ENCODE measurements around the gene ZNF831. TPM values are rescaled to one million over a fixed set of nuclear protein-coding genes. Genes with fewer than 3 reads are reported as not detected.

The ZNF831 gene
- total RNA-seq, 1 donor from 2014 or later = 0.20 TPM

GRCh38 chr20:59141818-59142581 is 21.6 kb upstream of the ZNF831 start:
- DNase-seq = no peak

DNA sequence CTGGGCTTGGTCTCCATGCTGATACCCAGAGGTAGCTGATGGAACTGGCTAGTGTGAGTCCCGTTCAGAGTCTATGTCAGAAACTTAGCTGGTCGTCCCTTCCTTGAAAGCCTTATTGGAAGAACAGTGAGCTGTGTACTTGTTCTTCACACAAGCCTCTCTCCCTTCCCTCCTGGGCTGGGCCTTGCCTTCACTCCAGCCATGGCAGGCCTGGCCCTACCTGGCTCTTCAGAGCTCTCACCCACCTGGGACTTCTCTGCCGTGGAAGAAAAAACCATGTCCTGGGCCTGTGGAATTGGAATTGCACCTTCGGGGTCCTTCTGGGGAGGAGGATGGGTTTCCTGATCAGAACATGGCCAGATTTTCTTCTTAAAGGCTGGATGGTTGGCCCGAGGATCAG is 20.3 kb upstream of the ZNF831 start:
- no peak for DNase-seq

DNA sequence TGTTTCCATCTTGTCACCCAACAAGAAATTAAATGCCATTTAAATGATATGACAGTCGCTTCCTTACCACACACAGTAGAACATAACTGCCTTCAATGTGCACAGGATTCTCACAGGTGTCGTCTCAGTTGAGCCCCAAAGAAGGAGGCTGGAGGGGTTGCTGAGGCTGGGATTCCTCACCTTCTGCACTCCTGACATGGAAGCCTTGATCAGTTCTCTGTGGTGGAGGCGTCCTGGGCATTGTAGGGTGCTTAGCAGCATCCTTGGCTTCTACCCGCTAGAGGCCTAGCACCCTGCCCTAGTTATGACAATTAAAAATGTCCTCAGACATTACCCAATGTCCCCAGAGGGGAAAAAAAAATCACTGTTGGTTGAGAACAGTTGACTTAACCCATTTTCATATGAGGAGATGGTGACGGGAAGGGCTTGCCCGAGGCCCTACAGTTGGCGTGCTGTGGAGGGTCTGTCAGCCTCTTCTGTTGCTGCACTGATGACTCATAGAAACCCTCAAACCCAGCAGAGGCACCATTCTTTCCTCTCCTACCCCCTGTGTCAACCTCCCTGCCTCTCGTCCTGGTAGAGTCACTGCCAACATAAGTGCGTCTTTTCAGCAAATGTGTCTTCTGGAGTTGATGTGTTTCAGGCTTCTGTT is 19.3 kb upstream of the ZNF831 start:
- no peak for DNase-seq

GRCh38 chr20:59144831-59145196 is 18.8 kb upstream of the ZNF831 start:
- DNase-seq = no peak

GRCh38 chr20:59145247-59145923 is 18.2 kb upstream of the ZNF831 start:
- no peak for DNase-seq

GRCh38 chr20:59145924-59146779 is 17.5 kb upstream of the ZNF831 start:
- no peak for DNase-seq

- DNase-seq = peak; percentile 55
Measured at GRCh38 chr20:59146780-59147565, 16.6 kb upstream of the ZNF831 start.

DNA sequence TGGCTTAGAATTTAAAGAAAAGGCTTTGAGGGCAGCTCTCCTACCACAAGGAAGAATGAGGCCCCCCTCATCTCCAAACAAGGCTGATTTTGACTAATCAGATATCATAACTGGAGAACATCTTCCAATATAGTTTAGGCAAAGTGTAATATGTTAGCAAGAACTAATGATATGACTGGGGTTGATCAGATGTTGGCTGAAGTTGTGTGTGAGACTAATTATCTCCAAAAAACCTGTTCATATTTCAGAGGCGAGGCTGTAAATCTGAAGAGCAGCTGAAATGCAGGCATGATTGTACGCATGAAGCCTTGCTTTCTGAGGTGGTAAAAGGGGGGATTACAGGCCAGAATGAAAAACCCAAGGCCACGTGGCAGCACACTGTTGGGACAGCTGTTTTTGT is 16.0 kb upstream of the ZNF831 start:
- no peak for DNase-seq

- DNase-seq = no peak
Measured at GRCh38 chr20:59148701-59149493, 14.7 kb upstream of the ZNF831 start.

DNA sequence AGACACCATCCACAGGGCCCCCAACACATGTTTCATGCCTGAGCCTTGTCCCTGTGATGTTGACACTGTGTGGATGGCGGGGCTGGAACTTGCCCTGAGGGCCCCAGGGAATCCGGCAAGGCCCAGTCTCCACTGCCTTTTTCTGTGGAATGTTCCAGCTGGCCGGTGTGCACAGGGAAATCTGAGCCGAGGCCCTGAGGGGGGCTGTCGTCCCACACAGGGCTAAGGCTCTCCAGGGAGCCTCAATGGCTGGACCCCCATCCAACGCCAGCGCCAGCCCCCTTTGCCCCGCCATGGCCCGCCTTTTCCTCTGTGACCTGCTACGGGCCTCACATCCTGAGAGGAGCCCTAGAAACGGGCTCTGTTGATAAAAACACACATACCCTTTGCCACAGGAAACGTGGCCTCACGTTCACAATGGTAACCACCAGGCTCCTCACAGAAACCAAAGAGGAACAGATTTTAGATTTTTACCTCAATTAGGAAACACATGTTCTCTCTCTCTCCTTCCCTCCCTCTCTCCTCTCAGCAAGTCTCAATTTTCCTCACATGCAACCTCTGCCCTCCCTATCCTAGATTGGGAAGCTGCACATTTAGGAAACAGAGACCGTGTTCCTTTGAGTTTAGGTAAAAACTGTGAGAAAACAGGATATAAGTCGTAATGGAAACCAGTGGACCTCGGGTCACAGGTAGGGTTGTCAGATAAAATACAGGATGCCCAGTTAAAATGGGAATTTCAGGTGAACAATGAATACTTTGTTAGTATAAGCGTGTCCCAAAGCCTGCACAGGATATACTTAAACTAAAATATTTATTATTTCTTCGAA is 13.7 kb upstream of the ZNF831 start:
- DNase-seq = no peak

GRCh38 chr20:59150821-59151251 is 12.8 kb upstream of the ZNF831 start:
- DNase-seq = no peak

DNA sequence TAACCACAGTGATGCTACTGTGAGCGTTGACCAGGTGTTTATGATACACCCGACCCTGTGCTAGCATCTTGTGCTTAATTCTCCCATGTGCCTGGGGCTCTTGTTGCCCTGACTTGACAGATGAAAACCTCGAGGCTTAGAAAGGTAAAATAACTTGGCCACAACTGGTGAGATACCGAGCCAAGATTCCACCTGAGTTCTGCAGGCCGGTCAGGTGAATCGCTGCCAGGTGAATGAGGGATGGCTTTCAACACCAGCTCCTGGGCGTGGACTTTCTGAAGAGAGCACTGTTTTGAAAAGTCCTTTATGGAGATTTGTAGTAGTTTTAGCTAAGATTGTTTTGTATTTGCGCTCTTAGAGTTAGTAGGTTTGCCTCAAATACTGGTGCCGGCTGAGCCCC is 12.2 kb upstream of the ZNF831 start:
- no peak for DNase-seq

GRCh38 chr20:59151820-59152219 is 11.8 kb upstream of the ZNF831 start:
- DNase-seq = no peak

GRCh38 chr20:59152559-59153354 is 10.9 kb upstream of the ZNF831 start:
- DNase-seq = no peak

GRCh38 chr20:59153355-59153681 is 10.3 kb upstream of the ZNF831 start:
- no peak for DNase-seq

GRCh38 chr20:59153832-59154231 is 9.8 kb upstream of the ZNF831 start:
- DNase-seq = no peak

- DNase-seq = no peak
Measured at GRCh38 chr20:59154317-59155013, 9.2 kb upstream of the ZNF831 start.

DNA sequence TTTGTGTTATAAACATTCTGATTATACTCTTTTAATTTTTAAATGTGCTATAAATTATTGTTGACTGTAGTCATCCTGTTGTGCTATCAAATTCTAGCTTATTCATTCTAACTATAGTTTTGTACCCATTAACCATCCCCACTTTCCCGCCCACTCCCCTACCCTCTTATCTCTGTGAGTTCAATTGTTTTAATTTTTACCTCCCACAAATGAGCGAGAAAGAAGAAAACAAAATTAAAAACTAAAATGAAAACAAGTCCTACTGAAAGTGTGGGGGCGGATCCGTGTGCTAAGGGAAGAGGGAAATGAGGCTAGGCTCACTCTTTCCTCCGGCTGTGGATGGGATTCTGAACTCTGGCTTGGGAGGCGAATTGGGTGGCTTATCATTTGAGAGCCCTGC is 6.6 kb upstream of the ZNF831 start:
- no peak for DNase-seq

DNA sequence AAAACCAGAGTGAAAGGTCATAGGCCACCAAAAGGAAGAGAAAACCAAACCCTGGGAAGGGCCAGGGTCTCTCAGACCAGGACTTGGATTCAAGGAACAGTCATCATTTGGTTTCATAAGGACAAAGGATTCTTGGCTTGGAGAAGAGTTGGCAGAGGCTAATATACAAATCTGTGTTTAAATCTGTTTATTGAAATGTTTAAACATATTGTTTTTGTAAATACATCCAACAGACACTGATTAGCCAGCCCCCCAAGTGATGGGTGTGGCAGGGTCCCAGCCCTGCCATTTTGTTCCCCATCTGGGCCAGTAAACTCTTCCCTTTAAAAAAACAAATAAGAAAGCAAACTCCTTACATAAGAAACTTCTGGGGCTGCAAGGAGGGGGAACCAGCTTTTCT is 6.1 kb upstream of the ZNF831 start:
- no peak for DNase-seq
